ENCODE measurements around the gene SH3RF1.

Gene SH3RF1

GRCh38 chr4:169127314-169127713 lies 143.4 kb downstream of the SH3RF1 start:
- FAIRE-seq: no peak

GRCh38 chr4:169124661-169125060 lies 146.1 kb downstream of the SH3RF1 start:
- no peak for FAIRE-seq

DNA sequence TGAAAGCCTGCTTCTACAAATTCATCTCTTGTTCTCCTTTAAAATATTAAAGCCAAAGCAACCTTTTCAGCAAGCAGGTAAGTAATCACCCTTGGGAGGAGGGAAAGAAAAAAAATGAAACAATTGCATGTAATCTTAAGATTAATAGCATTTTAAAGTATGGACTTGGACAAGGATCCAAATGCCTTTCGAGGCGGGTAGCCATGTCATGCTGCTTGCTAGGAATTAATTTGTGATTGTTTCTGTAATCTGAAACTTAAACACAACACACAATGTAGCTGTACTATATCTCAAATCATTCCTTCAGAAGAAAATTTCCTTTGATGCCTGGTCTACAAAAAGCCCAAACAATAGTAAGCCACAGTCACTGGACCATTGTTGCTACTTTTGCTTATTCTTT lies 148.3 kb downstream of the SH3RF1 start:
- no peak for FAIRE-seq

- FAIRE-seq: no peak
Measured at GRCh38 chr4:169121861-169122382, 148.8 kb downstream of the SH3RF1 start.

- no peak for FAIRE-seq
Measured at GRCh38 chr4:169120624-169121023, 150.1 kb downstream of the SH3RF1 start.

DNA sequence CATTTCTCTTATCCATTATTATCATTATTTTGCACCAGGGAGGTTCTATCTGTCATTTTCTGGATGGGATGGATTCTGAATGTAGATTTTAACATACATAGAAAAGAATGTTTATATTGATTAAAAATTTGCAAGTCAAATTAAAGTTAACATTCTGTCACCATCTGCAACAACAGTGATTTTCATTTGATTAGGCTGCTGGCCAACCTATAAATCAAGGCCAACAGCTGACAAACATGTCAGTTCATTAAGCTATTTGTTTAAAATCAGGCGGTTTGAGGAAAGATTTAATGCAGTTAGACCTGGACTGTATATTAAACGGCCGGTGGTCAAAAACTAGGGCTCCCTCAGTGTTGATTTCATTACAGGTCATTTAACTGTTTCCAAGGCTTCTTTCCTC lies 151.2 kb downstream of the SH3RF1 start:
- FAIRE-seq: no peak

DNA sequence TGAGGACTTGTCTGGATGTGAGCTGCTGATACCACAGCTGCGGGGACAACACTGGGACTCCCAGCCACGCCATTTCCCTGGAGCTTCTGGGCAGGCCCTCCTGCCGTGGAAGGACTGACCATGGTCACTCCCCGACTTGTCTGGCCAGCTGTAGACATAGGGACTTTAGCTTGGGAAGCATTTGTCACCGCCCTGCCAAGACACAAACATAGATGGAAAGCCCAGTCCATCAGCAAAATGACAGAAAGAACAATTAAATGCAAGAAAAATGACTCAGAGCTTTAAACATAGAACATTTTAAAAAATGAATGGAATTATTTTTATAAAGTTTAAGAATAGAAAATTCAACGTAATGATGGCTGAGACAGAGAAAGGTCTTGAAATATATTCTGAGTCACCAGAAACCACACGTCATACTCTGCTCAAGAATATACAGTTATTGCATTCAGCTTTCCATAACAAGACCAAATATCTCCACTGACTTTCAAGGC lies 153.1 kb downstream of the SH3RF1 start:
- FAIRE-seq: no peak

GRCh38 chr4:169116270-169116901 lies 154.4 kb downstream of the SH3RF1 start:
- FAIRE-seq: no peak

GRCh38 chr4:169115897-169116254 lies 154.9 kb downstream of the SH3RF1 start:
- no peak for FAIRE-seq

- no peak for FAIRE-seq
Measured at GRCh38 chr4:169115144-169115896, 155.4 kb downstream of the SH3RF1 start.

GRCh38 chr4:169114341-169114974 lies 156.3 kb downstream of the SH3RF1 start:
- no peak for FAIRE-seq

DNA sequence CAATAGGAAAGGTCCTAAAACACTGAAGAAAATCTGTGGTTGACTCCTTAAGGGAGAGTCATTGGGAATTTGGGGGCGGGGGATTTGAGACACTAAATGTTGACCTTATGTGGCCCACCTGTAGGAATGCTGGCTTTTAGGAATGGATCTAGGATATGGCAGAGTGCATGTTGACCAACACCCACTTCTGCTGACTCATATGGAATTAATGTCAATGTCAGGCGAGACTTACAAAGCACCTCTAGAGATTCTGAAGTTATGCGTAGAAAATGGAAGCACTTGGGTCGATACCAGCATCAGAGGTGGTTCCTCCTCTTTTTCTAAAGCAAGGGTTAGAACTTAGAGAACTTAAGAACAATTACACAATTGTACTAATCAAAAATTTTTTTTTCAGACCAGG lies 160.1 kb downstream of the SH3RF1 start:
- no peak for FAIRE-seq

- FAIRE-seq: no peak
Measured at GRCh38 chr4:169109035-169109675, 161.6 kb downstream of the SH3RF1 start.

- no peak for FAIRE-seq
Measured at GRCh38 chr4:169108303-169108702, 162.5 kb downstream of the SH3RF1 start.

- peak; percentile 21 for FAIRE-seq
Measured at GRCh38 chr4:169107528-169107927, 163.2 kb downstream of the SH3RF1 start.

- FAIRE-seq: no peak
Measured at GRCh38 chr4:169106696-169107229, 164.0 kb downstream of the SH3RF1 start.

- FAIRE-seq: no peak
Measured at GRCh38 chr4:169105620-169106019, 165.1 kb downstream of the SH3RF1 start.

GRCh38 chr4:169103966-169104412 lies 166.8 kb downstream of the SH3RF1 start:
- FAIRE-seq: no peak

DNA sequence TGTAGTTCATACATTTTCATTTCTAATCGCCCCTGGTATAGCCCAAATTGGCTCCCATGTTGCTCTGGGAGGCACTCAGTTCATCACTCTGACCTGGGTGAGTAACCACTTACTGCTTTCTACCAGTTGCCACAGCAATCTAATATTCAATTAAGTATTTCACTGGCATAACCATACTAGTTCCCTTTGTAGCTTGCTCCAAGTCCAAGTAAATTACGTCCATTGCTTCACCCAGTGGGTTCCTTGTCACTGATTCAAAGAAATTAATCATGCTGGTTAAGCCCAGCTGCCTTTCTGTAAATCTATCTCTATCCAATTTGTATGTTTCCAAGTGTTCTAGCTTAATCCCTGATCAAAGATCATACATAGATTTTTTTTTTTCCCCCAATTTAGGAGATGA lies 168.7 kb downstream of the SH3RF1 start:
- FAIRE-seq: no peak

GRCh38 chr4:169100670-169101101 lies 170.1 kb downstream of the SH3RF1 start:
- FAIRE-seq: no peak

- no peak for FAIRE-seq
Measured at GRCh38 chr4:169099771-169100180, 171.0 kb downstream of the SH3RF1 start.

- FAIRE-seq: no peak
Measured at GRCh38 chr4:169098969-169099690, 171.6 kb downstream of the SH3RF1 start.
